ENCODE data around the gene PRR30.

The PRR30 gene

GRCh38 chr2:27154488-27154887, 15.3 kb upstream of the PRR30 start:
- DNase-seq (ENCODE audit: low read depth, low spot score): no peak

DNA sequence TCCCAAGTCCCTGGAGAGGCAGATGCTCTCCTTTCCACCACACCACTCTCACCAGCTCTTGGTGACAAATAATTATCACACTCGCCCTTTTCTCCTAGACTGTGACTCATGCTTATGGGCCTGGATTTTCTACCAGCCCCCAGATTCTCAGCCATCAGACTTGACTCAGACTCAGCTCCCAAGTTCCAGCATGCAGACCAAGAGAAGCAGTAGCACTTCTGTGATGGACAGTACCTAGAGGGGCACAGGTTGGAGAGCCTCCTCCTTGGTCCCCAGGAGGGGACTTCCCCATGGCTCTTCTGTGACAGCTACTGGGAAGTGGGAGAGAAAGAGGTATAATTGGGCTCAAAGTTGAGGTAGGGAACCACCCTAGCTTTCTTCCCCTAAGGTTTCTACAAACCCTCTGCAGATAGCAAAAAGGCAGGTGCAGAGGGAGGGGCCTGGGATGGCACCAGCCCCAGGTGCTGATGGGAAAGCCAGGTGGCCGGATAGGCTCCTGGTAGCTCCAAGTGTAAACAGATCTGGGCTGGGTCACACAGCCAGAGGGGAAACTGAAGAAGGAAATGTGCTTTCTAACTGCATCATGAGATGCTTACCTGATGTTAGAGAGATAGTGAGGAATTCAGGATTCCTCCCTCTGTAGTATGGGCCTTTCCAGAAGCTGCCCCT, 13.7 kb upstream of the PRR30 start:
- no peak for DNase-seq (ENCODE audit: low read depth, low spot score)

GRCh38 chr2:27152102-27152795, 13.0 kb upstream of the PRR30 start:
- no peak for DNase-seq (ENCODE audit: low read depth, low spot score)

- DNase-seq (ENCODE audit: low read depth, low spot score): no peak
Observed at GRCh38 chr2:27150639-27151230, 11.5 kb upstream of the PRR30 start.

DNA sequence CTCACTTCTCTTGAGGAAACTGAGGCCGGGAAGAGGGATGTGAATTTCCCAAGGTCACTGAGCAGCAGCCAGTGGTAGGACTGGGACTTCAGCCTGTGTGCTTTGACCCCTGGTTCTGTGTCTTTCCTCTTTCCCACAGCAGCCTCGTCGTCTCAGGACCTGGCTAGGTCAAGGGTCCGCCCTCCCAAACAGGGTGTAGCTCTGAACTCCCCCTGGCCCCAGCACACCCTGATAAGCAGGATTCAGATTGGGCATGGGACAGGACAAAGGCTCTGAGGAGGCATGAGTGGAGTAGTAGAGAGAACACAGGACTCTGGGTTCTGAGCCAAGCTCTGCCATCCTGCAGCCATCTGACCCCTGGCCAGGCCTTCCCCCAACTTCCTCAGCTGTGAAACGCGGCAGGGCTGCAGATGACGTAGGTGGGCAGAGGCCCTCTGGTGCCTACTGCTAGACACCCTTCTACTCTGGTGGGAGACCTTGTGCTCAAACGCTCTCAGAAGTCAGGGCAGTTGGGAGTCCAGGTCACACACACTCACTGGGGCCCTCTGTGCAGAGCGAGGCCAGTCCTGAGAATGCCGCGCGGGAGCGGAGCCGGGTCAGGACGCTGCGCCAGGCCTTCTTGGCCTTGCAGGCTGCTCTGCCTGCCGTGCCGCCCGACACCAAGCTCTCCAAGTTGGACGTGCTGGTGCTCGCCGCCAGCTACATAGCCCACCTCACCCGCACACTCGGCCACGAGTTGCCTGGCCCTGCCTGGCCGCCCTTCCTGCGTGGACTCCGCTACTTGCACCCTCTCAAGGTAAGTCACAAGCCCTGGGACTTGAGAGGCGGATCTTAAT, 10.6 kb upstream of the PRR30 start:
- no peak for DNase-seq (ENCODE audit: low read depth, low spot score)

DNA sequence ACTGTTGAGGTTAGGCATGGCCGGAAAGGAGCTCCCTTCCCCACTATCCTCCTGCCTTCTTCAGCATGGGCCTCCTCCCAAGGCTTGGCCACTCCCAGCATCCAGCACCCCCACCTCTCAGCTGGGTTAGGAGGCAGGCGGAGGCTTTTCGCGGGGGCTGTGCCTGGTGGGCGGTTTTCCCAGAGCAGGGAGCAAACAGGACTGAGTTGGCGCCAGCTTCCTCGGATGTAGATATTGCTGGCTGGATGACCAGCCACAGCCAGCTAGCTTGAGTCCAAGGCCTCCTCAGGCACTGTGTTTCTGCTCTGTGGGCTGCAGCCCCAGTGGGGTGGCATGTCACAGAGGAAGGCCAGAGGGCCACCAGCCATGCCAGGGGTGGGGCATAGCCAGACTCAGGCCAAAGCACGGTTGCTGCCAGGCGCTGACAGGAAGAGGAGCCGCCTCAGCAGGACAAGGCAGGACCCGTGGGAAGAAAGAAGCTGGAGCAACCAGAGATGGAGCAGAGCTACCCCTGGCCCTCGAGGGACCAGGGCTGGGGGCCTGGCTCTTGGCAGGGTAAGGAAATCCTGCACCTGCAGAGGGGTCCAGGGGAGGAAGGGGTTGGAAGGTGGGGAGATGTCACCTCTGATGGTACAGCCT, 9.7 kb upstream of the PRR30 start, which contains the start of gene TCF23:
Gene TCF23, plus strand, starts transcription at position 204 of the 639 bp plus-strand sequence. Its CDS starts 130 bp downstream, at position 334.
- DNase-seq (ENCODE audit: low read depth, low spot score): no peak

- no peak for DNase-seq (ENCODE audit: low read depth, low spot score)
Observed at GRCh38 chr2:27147935-27148334, 8.7 kb upstream of the PRR30 start.

DNA sequence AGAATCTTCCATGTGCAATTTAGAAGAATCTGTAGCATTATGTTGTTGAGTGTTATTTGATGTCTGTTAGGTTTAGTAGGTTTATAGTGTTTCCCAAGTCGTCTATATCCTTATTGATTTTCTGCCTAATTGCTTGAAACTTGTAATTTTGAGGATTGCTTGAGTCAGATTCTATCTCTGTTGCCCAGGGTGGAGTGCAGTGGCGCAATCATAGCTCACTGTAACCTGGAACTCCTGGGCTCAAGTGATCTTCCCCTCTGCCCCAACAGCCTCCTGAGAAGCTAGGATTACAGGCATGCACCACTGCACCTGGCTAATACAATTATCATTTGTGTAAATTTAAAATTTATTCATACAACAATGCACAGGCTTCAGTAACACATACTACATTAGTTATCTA, 6.5 kb upstream of the PRR30 start:
- no peak for DNase-seq (ENCODE audit: low read depth, low spot score)

DNA sequence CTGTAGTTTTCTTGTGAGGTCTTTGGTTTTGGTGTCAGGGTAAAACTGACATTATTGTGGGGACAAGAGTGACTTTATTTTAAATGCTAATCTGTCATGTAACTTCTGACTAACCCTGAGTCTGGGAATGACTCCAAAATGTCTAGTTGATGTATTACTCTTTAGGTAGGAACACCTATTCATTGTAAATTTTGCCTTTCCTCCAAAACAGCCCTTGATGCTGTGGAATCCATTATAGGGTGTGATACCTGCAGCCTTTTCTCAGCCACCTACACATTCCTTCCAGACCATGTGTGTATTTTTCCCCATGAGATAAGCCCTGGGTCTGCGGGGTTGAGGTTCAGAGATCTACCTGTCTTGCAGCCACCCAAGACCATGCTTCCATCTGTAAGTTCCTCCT, 4.1 kb upstream of the PRR30 start:
- DNase-seq (ENCODE audit: low read depth, low spot score): no peak

- no peak for DNase-seq (ENCODE audit: low read depth, low spot score)
Observed at GRCh38 chr2:27138111-27138510, 1.1 kb downstream of the PRR30 start.

- DNase-seq (ENCODE audit: low read depth, low spot score): no peak
Observed at GRCh38 chr2:27137322-27137935, 1.8 kb downstream of the PRR30 start.

DNA sequence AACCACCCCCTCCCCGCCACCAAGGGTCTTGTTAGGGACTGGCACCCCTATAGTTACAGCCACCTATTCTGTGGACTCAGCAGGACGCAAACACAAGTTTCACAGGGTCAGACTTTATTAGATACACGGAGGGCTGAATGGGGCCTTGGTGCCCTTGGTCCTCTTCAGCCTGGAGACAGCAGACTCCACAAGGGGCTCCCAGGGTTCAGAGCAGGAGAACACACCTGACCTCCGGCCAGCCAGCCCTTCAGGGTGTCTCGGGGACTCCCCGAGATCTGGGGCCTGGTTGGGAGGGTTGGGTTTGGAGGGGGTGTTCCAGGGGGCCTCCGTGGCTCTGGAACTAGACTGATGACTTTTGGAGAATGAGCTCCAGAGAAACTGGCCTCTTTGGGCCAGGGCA, 2.5 kb downstream of the PRR30 start:
- no peak for DNase-seq (ENCODE audit: low read depth, low spot score)

- DNase-seq (ENCODE audit: low read depth, low spot score): no peak
Observed at GRCh38 chr2:27135478-27135955, 3.7 kb downstream of the PRR30 start.

GRCh38 chr2:27134781-27135477, 4.3 kb downstream of the PRR30 start:
- DNase-seq (ENCODE audit: low read depth, low spot score): no peak

GRCh38 chr2:27133905-27134780, 5.1 kb downstream of the PRR30 start, which contains the start of gene PREB:
Gene PREB, minus strand, starts transcription at chr2:27134636. Its CDS starts 215 bp downstream, at chr2:27134421.
- peak; percentile 96 for DNase-seq (ENCODE audit: low read depth, low spot score)

DNA sequence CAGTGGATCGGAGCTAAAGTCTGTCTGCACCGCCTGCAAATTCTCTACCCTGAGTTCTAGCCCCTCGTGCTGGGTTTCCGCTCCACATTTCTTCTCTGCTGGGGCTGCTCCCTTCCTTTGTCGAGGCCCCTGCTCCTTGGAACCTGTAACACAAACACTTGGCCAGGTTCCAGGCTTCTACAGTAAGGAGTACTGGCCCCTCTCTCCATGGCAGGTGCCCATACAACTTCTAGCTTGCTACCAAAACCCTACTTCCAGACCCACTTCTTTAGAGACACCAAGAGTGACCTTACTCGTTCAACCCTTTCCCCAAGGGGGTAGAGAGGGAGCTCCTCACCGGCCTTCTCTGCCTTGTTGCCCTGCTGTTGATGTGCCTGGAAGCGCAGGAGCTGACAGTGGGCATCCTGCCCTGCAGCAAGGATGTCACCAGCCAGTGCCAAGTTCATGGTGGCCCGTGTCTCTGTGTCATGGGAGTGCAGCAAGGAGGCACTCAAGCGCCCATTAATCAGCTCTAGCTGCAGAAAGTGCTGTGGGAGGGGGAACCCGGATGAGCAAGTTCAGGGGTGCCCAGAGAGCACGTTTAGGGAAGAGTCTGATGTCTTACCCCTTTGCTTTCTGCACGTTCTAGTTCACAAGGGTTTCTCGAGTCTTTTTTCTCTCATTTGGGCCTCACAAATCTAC, 5.9 kb downstream of the PRR30 start:
- DNase-seq (ENCODE audit: low read depth, low spot score): no peak

DNA sequence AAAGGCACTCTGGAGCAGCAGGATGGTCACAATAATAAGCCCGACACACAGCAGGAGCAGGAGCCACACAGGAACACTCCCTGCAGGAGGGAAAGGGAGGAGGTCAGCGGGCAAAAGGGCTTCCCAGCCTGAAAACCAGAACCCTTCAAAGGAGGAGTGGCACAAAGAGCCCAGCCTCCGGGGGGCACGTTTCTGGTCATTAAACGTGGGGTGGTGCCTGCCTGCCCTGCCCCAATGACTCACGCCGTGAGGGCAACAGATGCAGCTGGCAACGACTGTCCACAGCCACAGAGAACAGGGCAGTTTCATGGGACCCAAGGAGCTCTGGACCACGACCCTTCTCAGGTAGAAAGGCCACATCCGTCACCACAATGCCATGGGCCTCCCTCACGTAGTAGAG, 7.8 kb downstream of the PRR30 start:
- DNase-seq (ENCODE audit: low read depth, low spot score): no peak

DNA sequence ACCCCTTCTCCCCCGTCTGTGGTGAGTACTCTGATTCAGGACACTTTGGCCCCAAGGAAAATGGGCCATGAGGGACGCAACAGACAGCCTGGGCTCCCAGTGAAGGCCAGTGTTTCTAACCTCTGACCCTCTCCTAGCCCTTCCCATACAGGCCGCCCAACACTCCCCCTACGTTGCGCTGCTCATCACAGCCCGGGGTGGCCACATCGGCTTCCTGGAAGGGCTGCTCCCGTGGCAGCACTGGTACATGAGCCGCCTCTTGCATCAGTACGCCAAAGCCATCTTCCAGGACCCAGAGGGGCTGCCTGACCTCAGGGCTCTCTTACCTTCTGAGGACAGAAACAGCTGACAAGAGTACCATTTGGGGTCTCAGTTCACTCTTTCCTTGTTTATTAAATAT, 8.8 kb downstream of the PRR30 start:
- DNase-seq (ENCODE audit: low read depth, low spot score): no peak
